ENCODE measurements around the gene ZDHHC11B.
"Not testable (repeated sequence)": the region's sequence is repeated elsewhere in the genome, so short reads cannot be mapped to it uniquely, and the experiment has no call there.

The ZDHHC11B gene

DNA sequence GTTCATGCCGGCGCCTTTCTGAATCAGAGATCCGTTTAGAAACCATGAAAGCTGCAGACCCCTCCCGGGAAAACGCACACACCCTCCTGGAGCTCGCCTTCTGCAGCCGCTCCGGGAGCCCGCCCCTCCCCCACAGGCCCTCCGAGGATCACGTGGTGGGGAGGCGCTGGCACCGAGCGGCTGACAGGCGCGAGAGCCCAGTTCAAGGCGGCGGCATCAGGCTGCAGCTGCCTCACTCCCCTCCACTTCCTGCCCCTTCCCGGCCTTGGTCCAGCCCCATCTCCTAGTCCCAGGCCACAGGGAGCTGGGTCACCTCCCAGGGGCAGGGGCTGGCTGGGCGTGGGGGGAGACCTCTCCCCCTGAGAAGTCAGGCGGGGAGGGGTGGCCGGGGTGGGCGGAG is 93.5 kb downstream of the ZDHHC11B start:
- not testable (repeated sequence) for H3K27me3 Mint-ChIP-seq; DNase-seq; H3K4me1 Mint-ChIP-seq; ATAC-seq (replicated peaks); H3K27ac Mint-ChIP-seq; H3K4me3 Mint-ChIP-seq; H3K9me3 Mint-ChIP-seq; H3K36me3 Mint-ChIP-seq

DNA sequence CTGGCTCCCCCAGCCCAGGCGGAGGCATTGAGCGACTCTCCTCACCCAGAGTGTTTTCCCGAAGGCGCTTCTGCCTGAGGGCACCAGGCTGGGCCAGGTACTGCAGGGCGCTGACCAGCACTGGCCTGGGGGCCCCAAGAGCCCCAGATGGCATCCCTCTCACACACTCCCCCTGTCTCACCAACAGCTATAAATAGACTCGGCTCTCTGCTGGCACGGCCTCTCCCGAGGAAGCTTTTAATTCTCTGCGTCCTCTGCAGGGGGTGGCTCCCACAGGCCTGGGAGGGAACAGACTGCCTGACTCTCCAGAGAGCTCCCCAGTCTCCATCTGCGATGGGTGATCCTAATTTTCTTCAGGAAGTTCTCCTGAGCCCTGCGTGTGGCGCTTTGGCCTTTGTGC is 94.2 kb downstream of the ZDHHC11B start:
- not testable (repeated sequence) for ATAC-seq (replicated peaks); H3K4me1 Mint-ChIP-seq; H3K9me3 Mint-ChIP-seq; DNase-seq; H3K4me3 Mint-ChIP-seq; H3K36me3 Mint-ChIP-seq; H3K27ac Mint-ChIP-seq
- H3K27me3 Mint-ChIP-seq, result peaks cover 7 to 16% of the 10 kb centered on the region in 2 donors

DNA sequence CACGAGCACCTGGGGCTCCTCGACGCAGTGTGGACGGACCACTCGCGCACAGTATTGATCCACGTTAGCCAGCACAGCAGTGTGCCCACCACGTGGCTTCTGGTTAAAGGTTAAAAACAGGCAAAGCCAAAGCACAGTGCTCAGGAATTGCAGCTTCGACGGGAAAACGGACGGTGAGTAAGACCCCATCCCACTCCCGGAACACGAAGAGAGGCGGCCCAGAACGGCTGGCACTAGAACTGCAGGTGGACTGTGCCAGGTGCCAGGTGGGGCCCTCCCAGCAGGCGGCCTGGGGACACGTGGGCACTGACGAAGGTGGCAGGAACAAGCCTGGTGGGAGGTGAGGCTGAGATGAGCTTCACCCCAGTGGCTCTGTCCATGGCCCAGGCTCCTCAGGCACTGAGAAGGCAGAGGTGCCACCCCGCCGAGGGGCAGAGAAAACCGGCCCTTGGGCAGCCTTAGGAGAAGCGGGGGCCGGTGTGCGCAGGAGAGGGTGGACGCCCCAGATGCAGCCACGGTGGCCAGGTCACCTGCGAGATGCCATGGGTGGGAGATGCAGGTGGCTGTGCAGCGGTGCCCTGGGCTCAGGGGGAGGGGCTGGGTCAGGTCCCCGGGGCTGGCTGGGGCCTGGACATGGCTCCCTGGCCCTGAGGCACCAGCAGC is 96.0 kb downstream of the ZDHHC11B start:
- H3K36me3 Mint-ChIP-seq; ATAC-seq (replicated peaks); H3K4me3 Mint-ChIP-seq; DNase-seq; H3K27ac Mint-ChIP-seq; H3K9me3 Mint-ChIP-seq; H3K4me1 Mint-ChIP-seq: not testable (repeated sequence)
- H3K27me3 Mint-ChIP-seq, result peaks cover 19 to 30% of the 10 kb centered on the region in 2 donors

DNA sequence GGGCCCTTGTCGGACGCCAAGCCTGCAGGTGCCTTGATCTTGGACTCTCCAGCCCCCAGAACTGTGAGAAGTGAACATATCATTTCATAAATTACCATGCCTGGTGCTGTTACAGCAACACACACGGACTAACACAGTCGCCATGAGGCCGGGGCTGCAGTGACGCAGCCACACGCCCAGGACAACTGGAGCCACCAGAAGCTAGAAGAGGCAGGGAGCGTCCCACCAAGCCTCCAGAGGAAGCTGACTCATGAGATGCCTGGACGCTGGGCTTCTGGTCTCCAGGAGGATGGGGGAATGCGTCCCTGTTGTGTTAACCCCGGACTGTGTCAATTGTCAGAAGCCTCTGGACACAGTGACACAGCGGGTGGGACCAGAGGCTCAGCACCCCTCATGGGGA is 97.6 kb downstream of the ZDHHC11B start:
- ATAC-seq (replicated peaks); H3K4me1 Mint-ChIP-seq: not testable (repeated sequence)

DNA sequence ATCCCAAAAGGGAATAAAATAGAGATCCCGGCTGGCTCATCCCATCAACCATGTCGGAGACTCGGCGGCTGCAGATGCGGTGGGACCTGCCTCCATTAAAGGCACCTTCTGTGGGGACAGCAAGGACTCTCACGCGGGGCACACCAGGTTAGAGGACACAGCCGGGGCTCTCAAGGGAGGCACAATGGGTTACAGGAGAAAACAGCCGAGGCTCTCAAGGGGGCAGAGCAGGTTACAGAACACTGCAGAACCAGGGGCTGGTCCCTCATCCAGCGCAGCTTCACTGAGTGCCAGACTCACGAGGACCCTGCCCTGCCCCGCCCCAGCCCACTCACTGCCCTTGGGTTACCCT is 98.4 kb downstream of the ZDHHC11B start:
- H3K27ac Mint-ChIP-seq, H3K4me1 Mint-ChIP-seq, H3K4me3 Mint-ChIP-seq: not testable (repeated sequence)

More for the DNA sequence above, 97.6 kb downstream of the ZDHHC11B start:
- peaks cover 19 to 30% of the 10 kb centered on the region in 2 donors for H3K27me3 Mint-ChIP-seq
- H3K4me3 Mint-ChIP-seq, H3K36me3 Mint-ChIP-seq, H3K27ac Mint-ChIP-seq, DNase-seq, H3K9me3 Mint-ChIP-seq: not testable (repeated sequence)

DNA sequence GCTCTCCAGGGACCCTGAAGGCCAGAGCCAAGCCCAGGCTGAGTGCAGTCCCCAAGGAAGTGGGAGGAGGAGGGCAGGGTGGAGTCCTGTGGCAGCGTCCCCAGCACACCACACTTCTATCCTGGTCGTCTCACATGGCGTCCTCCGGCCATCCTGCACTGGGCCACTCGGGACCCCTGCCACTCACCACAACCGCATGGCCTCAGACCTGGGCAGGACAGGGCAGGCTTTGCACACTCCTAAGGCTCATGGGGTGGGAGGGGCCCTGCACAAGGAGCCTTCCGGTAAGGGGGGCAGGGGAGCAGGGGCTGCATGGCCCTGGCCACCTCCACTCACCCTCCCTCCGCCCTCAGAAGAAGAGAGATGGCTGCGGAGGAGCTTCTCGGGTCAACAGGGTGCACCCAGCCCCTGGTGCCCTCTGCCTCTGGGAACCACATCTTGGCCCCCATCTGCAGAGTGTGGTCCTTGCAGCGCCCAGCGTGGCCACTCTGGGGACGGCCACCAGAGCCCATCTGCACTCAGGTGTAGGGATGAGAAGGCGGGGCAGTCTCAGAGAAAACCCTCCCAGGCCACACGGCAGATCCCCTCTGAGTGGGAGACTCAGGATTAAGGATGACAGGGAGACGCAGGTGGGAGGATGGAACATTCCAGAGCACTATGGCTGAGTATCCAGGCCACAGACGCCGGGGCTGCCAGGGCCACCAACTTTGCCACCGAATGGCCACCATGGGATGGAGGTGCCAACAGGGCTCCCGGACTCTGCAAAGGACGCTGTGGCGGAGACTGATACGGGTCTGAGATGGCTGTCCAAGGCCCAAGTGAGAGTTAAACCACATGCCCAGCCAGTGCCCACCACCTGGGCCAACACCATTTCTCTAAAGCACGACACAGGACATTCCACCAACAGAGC is 99.0 kb downstream of the ZDHHC11B start:
- H3K4me3 Mint-ChIP-seq, result no peak overlapping the region
- H3K4me1 Mint-ChIP-seq, result no peaks in the 10 kb centered on the region

More for the DNA sequence above, 98.4 kb downstream of the ZDHHC11B start:
- peaks cover 19 to 33% of the 10 kb centered on the region in 2 donors for H3K27me3 Mint-ChIP-seq
- H3K9me3 Mint-ChIP-seq; H3K36me3 Mint-ChIP-seq; DNase-seq; ATAC-seq (replicated peaks): not testable (repeated sequence)

DNA sequence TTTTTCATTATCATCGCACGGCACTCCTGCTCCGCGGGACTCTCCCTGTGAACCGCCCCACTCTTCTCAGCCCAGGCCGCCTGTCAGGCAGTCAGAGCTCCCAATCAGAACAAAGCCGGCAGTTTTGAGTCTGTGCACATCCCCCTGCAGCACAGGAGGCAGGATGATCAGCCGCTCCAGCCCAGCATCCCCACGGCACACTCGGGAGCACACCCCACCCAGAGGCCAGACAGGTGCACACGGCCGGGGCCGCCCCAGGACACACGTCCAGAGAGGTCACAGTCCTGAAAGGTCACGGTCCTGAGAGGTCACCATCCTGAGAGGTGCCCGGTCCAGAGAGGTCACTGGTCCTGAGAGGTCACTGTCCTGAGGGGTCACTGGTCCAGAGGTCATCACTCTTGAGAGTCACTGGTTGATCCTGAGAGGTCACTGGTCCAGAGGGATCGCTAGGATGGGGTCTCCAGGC is 99.7 kb downstream of the ZDHHC11B start:
- Mint-ChIP-seq H3K4me3 (no peak overlapping the region), H3K27me3 (peaks cover 19 to 38% of the 10 kb centered on the region in 2 donors), H3K4me1 (no peaks in the 10 kb centered on the region), H3K9me3 (no peaks in the 10 kb centered on the region), H3K27ac (no peak overlapping the region), H3K36me3 (no peaks in the 10 kb centered on the region)
- DNase-seq (no peak), ATAC-seq (replicated peaks) (no peak)

More for the DNA sequence above, 99.0 kb downstream of the ZDHHC11B start:
- H3K27me3 Mint-ChIP-seq, result peaks cover 19 to 38% of the 10 kb centered on the region in 2 donors
- DNase-seq (no peak), ATAC-seq (replicated peaks) (no peak)
- no peaks in the 10 kb centered on the region for H3K36me3 Mint-ChIP-seq
- no peaks in the 10 kb centered on the region for H3K9me3 Mint-ChIP-seq
- H3K27ac Mint-ChIP-seq, result no peak overlapping the region

DNA sequence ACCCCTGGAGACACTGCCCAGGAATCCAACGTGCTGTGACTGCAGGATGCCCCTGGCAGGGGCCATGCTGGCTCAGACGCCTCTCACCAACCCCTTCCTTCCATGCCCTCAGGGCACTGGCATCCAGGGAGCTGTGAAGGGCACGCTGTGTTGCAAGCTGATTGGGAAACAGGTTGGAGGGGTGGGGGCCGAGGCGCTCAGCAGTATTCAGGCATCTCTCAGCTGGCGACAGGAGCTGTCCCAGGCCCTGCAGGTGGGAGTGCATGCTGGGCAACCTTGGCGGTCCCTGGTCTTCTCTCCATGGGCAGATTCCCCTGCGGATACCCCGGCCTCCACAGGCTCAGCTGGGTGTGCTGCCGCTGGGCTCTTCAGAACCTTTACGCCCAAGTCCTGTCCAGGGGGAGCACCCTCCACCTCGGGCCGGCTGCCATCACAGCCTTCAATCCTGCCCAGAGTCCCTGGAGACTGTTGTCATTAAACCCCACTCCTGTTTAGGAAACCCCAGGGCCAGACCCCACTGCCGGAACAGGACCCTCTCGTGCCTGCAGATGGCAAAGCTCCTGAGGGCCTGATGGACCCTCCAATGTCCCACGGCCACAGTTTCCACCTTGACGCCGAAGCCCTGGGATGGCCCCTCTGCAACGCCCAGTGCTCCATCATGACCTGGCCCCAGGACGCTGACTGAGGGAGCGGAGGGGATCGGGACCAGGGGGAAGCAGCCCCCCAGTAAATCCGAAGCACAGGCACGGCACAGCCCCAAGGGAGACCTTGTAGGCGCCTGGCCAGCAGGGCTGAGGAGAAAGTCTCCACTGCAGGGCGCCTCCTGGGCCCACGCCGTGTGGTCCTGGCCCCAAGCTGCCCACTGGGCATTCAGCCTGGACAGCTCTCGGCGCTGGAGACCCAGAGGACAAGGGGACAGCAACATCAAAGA is 100.7 kb downstream of the ZDHHC11B start:
- no peaks in the 10 kb centered on the region for H3K4me1 Mint-ChIP-seq
- peaks cover 19 to 44% of the 10 kb centered on the region in 2 donors for H3K27me3 Mint-ChIP-seq
- no peaks in the 10 kb centered on the region for H3K9me3 Mint-ChIP-seq
- no peak overlapping the region for H3K27ac Mint-ChIP-seq
- ATAC-seq (replicated peaks), result no peak
- no peak for DNase-seq
- no peak overlapping the region for H3K4me3 Mint-ChIP-seq
- H3K36me3 Mint-ChIP-seq, result no peaks in the 10 kb centered on the region

DNA sequence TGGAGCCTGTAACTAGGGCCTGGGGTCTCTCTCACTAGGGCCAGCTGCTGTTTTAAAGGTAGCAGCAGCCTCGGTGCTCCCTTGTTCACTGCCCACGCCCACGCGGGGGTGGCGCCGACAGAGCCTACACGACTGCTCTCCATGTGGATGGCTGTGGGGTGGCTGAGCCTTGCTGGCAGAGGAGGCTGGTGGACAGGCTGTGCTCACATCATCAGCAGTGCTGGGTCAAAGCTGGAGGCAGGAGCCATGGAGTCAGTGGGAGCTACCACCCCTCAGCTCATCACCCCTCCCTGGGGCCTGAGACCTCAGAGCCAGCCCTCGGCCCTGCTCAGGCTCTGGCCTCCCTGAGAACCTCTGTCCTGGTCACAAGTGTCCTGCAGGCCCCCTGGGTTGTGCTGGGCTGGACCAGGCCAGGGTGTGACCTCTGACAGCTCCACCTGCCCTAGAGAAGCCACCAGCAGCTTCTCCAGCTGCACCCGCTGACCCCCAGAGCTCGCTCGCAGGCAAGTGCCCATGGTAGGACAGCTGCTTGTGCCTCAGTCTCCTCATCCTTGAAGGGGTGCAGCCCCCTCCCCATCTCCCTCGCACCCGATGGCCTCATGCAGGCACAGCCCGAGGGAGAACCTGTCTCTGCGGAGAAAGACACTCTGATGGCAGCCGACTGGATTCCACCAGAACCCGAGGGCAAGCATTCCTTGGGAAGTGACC is 101.7 kb downstream of the ZDHHC11B start:
- peaks cover 19 to 37% of the 10 kb centered on the region in 2 donors for H3K27me3 Mint-ChIP-seq
- not testable (repeated sequence) for ATAC-seq (replicated peaks); H3K4me3 Mint-ChIP-seq; H3K27ac Mint-ChIP-seq; H3K36me3 Mint-ChIP-seq; DNase-seq; H3K4me1 Mint-ChIP-seq; H3K9me3 Mint-ChIP-seq

DNA sequence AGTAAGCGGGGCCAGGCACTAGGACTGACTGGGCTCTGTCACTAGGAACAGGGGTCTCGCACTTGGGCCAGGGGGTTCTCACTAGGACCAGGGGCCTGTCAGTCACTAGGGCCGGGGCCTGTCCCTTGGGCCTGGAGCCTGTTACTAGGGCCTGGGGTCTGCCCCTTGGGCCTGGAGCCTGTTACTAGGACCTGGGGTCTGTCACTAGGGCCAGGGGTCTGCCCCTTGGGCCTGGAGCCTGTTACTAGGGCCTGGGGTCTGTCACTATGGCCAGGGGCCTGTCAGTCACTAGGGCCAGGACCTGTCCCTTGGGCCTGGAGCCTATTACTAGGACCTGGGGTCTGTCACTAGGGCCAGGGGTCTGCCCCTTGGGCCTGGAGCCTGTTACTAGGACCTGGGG is 102.3 kb downstream of the ZDHHC11B start:
- not testable (repeated sequence) for ATAC-seq (replicated peaks); H3K27ac Mint-ChIP-seq; DNase-seq; H3K36me3 Mint-ChIP-seq; H3K9me3 Mint-ChIP-seq; H3K4me1 Mint-ChIP-seq; H3K4me3 Mint-ChIP-seq
- peaks cover 19 to 41% of the 10 kb centered on the region in 2 donors for H3K27me3 Mint-ChIP-seq

DNA sequence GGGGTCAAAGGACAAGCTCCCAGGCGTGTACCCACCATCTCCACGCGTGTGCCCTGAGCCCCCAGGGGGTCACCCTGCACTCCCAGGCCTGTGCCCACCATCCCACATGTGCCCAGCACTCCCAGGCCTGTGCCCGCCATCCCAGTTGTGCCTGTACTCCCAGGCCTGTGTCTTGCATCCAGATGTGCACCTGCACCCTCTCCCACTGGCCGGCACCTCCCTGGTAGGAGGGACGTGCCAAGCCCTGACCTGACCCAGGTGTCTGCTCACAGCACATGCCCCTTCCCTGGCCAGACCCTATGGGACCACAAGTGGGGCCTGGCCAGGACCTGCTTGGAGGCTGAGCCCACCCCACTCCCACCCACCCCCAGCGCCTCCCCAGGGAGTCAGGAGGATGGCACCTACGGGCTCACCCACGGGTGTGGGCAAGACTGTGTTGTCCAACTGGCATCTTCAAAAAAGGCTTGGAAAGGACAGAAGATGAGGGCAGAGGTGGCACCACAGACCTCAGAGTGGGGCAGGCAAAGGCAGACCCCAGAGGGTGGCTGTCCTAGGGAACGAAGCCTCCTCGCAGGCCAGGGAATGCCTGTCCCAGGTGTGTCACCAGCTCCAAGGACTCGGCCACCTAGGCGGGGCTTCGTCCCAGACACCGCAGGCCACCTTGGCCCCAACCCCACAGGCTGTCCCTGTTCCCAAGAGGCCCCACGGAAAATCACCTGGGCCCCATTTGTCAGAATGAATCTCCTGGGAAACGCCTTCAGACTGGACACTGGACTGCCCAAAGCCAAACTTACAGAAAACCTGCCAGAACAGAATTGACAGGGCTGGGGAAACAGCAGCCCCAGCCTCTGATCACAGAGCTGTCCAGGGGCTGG is 103.0 kb downstream of the ZDHHC11B start:
- not testable (repeated sequence) for H3K9me3 Mint-ChIP-seq; H3K4me3 Mint-ChIP-seq; H3K36me3 Mint-ChIP-seq; DNase-seq; ATAC-seq (replicated peaks); H3K4me1 Mint-ChIP-seq; H3K27ac Mint-ChIP-seq
- peaks cover 20 to 44% of the 10 kb centered on the region in 2 donors for H3K27me3 Mint-ChIP-seq

DNA sequence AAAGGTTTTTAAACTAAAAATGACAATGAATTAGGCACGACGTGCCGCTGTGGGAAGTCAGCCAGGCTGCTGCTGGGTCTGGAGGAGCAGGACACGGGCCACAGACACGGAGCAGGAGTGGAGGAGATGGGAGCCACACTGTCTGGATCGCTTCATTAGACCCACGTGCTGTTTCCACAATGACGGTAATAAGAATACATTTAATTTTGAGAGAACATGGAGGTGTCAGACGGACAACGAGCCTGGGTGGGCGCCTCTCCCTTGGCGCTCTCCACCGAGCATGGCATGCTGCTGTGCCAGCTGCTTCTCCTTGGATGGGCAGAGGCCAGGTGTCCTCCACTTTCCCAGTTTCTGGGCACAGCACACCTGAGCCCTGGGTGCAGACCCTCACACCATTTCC is 103.7 kb downstream of the ZDHHC11B start:
- DNase-seq; H3K9me3 Mint-ChIP-seq; ATAC-seq (replicated peaks); H3K36me3 Mint-ChIP-seq; H3K27ac Mint-ChIP-seq; H3K4me1 Mint-ChIP-seq; H3K4me3 Mint-ChIP-seq: not testable (repeated sequence)
- peaks cover 24 to 48% of the 10 kb centered on the region in 2 donors for H3K27me3 Mint-ChIP-seq

Data from stimulated activated naive B cell treated with anti-CD40 and anti-IgM and Interleukin-4, amounts not matched to agents 10 μg/mL and 1 μg/mL and 100 μg/mL, for 72 hours (primary cell).